ENCODE data around the gene KTI12.

KTI12 gene

DNA sequence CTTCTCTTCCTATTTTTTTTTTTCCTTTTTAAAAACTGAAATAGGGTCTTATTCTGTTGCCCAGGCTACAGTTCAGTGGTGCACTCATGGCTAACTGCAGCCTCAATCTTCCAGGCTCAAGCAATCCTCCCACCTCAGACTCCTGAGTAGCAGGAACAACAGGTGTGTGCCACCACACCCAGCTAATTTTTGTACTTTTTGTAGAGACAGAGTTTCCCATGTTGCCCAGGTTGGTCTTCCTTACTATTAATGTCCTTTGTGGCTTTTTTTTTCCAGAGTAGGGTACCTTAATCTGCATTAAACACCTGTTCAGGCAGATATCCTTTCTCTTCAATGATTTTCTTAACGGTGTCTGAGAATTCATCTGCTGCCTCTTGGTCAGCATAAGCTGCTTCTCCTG is 4.3 kb upstream of the KTI12 start:
- Histone ChIP-seq H3K27ac (no peak overlapping the region), H3K79me2 (ENCODE audit: insufficient read depth, low read depth) (peaks cover 6% of the 10 kb centered on the region), H3K4me3 (IDR thresholded peaks at IDR 0.05; ENCODE audit: insufficient read depth, low read depth, low read length) (no peak overlapping the region), H3K9ac (no peak overlapping the region), H3K4me1 (ENCODE audit: low read depth, poor library complexity, severe bottlenecking) (peaks cover 6% of the 10 kb centered on the region), H3K4me2 (no peak overlapping the region), H3K27me3 (ENCODE audit: insufficient read depth, low read depth) (no peaks in the 10 kb centered on the region), H3K36me3 (ENCODE audit: insufficient read depth) (no peaks in the 10 kb centered on the region), H4K20me1 (ENCODE audit: insufficient read depth) (no peaks in the 10 kb centered on the region), H2AFZ (ENCODE audit: low read depth) (no peak overlapping the region)
- TF ChIP-seq, protein P1, sequence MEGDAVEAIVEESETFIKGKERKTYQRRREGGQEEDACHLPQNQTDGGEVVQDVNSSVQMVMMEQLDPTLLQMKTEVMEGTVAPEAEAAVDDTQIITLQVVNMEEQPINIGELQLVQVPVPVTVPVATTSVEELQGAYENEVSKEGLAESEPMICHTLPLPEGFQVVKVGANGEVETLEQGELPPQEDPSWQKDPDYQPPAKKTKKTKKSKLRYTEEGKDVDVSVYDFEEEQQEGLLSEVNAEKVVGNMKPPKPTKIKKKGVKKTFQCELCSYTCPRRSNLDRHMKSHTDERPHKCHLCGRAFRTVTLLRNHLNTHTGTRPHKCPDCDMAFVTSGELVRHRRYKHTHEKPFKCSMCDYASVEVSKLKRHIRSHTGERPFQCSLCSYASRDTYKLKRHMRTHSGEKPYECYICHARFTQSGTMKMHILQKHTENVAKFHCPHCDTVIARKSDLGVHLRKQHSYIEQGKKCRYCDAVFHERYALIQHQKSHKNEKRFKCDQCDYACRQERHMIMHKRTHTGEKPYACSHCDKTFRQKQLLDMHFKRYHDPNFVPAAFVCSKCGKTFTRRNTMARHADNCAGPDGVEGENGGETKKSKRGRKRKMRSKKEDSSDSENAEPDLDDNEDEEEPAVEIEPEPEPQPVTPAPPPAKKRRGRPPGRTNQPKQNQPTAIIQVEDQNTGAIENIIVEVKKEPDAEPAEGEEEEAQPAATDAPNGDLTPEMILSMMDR (conservative IDR thresholded peaks at IDR 0.05; ENCODE audit: low read depth, low read length): no peak

DNA sequence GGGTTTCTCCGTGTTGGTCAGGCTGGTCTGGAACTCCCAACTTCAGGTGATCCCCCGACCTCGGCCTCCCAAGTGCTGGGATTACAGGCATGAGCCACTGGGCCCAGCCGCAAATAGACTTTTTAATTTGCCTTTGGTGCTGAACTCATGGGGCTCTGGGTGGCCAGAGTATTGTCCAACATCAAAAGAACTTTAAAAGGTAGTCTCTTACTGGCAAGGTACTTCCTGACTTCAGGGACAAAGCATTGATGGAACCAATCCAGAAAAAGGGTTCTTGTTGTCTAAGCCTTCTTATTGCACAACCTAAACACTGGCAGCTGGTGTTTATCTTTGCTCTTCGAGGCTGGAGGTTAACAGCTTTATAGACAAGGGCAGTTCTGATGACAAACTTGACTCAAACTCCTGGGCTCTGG is 3.8 kb upstream of the KTI12 start:
- Histone ChIP-seq H3K4me3 (IDR thresholded peaks at IDR 0.05; ENCODE audit: insufficient read depth, low read depth, low read length) (no peak overlapping the region), H3K27ac (no peak overlapping the region), H4K20me1 (ENCODE audit: insufficient read depth) (no peaks in the 10 kb centered on the region), H3K36me3 (ENCODE audit: insufficient read depth) (no peaks in the 10 kb centered on the region), H3K4me2 (no peak overlapping the region), H3K4me1 (ENCODE audit: low read depth, poor library complexity, severe bottlenecking) (peaks cover 6% of the 10 kb centered on the region), H2AFZ (ENCODE audit: low read depth) (no peak overlapping the region), H3K27me3 (ENCODE audit: insufficient read depth, low read depth) (no peaks in the 10 kb centered on the region), H3K9ac (no peak overlapping the region), H3K79me2 (ENCODE audit: insufficient read depth, low read depth) (peaks cover 11% of the 10 kb centered on the region)
- TF ChIP-seq, protein P1 (conservative IDR thresholded peaks at IDR 0.05; ENCODE audit: low read depth, low read length): no peak

DNA sequence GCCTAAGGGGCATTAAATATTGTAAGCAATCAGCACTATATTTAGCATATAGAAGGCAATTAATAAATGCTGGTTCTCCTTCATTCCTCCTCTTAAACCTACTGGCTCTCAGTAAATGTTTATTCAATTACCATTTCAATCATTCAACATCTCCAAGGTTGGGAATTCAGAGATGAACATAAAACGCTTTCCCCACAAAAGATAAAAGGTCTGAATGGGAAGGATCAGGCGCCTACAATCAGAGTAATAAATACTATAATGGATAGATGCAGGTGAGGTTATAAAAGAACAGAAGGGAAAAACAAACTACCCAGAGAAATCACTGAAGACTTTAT is 407 bp upstream of the KTI12 start:
- H3K36me3 ChIP-seq (ENCODE audit: insufficient read depth): no peaks in the 10 kb centered on the region
- peaks cover 25% of the 10 kb centered on the region for H3K4me1 ChIP-seq (ENCODE audit: low read depth, poor library complexity, severe bottlenecking)
- peak overlapping the region; percentile 76 for H3K27ac ChIP-seq
- H3K27me3 ChIP-seq (ENCODE audit: insufficient read depth, low read depth): no peaks in the 10 kb centered on the region
- H3K9ac ChIP-seq: peak overlapping the region; percentile 88; the same call in 1 of the 2 replicates
- H2AFZ ChIP-seq (ENCODE audit: low read depth): peak overlapping the region; percentile 54
- H3K4me3 ChIP-seq (IDR thresholded peaks at IDR 0.05; ENCODE audit: insufficient read depth, low read depth, low read length): peak overlapping the region; percentile 98
- TF ChIP-seq, protein P1 (conservative IDR thresholded peaks at IDR 0.05; ENCODE audit: low read depth, low read length): no peak
- H3K79me2 ChIP-seq (ENCODE audit: insufficient read depth, low read depth): peaks cover 42% of the 10 kb centered on the region
- H4K20me1 ChIP-seq (ENCODE audit: insufficient read depth): 0 out of 2 replicates have a peak, but pooled peaks cover 6% of the 10 kb centered on the region
- H3K4me2 ChIP-seq: peak overlapping the region; percentile 85

DNA sequence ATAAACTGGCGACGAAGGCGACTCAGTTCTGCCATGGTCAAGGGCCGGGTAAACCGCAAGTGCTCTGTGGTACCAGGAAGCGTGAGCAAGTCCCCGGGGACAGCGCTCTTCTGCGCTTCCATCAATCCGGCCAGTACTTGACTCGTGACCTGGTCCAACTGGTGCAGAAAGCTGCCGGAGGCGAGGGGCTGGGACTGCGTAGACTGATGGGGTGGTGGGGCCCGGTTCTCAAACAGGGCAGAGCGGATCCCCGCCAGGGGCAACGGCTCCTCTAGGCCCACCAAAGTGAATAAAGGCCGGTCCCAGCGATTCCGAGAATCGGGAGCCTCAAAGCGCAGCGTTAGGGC is 852 bp downstream of the KTI12 start:
- Histone ChIP-seq H2AFZ (ENCODE audit: low read depth) (peak overlapping the region; percentile 54), H3K4me2 (peak overlapping the region; percentile 85), H3K4me1 (ENCODE audit: low read depth, poor library complexity, severe bottlenecking) (peaks cover 25% of the 10 kb centered on the region), H3K4me3 (IDR thresholded peaks at IDR 0.05; ENCODE audit: insufficient read depth, low read depth, low read length) (peak overlapping the region; percentile 98), H3K27ac (peak overlapping the region; percentile 76), H3K79me2 (ENCODE audit: insufficient read depth, low read depth) (peaks cover 42% of the 10 kb centered on the region), H3K27me3 (ENCODE audit: insufficient read depth, low read depth) (no peaks in the 10 kb centered on the region), H3K9ac (peak overlapping the region; percentile 88), H4K20me1 (ENCODE audit: insufficient read depth) (0 out of 2 replicates have a peak, but pooled peaks cover 6% of the 10 kb centered on the region), H3K36me3 (ENCODE audit: insufficient read depth) (no peaks in the 10 kb centered on the region)
- TF ChIP-seq, protein P1 (conservative IDR thresholded peaks at IDR 0.05; ENCODE audit: low read depth, low read length): no peak
